ENCODE data around the gene ZNF732.
"Not testable (repeated sequence)": the region's sequence is repeated elsewhere in the genome, so short reads cannot be mapped to it uniquely, and the experiment has no call there.

The ZNF732 gene

DNA sequence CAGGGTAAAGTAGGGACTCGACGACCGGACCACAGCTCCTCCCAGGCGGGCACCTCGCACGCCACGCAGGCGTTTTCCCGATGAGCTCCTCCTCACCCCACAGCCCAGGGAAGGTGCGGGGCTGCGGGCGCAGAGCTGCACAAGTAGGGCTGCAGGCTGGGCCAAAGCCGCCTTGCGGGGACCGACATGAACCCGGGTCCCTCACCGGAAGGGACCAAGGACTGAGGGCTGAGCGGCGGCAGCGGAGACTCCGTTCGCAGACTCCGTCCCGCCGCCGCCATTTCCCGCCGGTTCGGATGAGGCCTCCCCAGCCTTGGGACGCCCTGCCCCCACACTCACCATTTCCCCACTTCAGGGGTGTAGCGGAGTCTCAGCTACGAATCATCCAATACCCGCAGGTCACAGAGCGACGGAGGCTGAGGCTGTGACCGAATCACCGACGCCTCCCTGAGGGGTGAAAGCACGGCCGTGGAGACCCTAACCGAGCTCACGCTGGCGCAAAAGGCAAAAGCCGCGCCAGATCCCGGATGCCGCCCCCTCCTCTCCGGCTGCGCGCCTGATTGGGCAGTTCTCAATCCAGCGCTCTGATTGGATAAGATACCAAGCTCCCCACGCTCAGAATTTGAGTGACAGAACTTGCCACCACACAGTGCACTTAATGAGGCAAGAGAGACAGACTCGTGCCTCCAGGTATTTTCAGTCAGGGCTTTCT lies at the start of gene ZNF732:
Gene ZNF732, minus strand, starts transcription at position 506 of the 712 bp plus-strand sequence. Its CDS starts 164 bp downstream, at position 342.
- no peak for DNase-seq

DNA sequence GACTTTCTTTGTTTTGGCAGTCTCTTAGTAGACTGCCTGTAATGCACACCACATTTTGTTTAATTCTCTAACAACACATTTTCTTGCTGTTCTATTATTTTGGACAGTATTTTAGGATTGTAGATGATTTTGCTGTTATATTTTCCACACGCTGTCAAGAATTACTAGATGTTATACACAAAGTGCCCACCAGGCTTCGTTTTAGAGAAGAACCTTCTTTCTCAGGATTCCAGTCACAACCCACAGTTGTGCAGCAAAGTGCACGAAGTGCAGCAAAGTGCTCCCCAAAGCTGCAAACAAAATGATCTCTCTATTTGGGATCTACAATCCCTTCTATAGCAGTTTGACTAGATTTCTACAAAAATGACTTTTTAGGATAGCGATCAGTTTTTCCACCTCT lies 34.7 kb upstream of the ZNF732 start:
- no peak for DNase-seq

DNA sequence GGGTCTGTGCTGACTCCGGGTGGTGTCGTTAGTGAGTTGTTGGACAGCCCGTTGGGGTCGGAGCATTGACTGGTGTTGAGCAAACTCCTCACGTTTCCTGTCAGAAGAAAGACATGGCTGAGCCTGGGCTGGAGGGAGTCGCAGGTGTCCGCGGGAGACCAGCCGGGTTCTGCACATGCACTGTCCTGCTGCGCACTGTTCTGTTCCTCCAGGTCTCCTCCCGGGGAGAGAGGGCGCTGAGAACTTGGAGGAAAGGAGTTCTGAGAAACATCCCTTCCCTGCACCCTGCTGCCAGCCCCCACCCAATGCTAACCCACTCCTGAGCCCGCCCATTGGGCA lies 33.5 kb upstream of the ZNF732 start:
- DNase-seq: no peak

DNA sequence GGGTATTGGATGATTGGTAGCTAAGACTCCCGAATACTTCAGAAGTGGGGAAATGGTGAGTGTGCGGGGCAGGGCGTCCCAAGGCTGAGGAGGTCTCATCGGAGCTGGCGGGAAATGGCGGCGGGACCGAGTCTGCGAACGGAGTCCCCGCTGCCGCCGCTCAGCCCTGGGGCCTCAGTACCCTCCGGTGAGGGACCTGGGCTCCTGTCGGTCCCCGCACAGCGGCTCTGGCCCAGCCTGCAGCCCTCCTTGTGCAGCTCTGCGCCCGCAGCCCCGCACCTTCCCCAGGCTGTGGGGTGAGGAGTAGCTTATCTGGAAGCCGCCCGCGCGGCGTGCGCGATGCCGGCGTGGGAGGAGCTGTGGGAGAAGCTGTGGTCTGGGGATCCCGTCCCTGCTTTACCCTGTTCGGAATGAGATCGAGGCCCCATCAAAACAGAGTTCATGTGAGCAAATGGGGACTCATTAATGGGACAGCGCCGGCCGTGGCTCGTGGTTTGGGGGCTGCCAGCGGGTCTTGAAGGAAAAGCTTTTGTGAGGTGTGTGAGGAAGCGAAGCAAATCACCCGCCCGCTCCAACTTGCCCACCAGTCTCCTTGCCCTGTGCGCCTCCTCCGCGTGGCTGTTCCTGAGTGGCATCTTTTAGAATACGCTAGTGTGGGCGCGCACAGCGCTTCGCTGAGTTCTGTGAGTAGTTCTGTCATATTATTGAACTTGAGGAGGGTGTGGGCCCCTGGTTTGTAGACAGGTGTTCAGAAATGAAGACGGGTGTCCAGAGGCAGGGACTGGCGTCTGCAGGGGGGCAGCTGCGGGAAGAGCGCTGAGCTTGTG lies 32.9 kb upstream of the ZNF732 start:
- peak; percentile 8 for DNase-seq

DNA sequence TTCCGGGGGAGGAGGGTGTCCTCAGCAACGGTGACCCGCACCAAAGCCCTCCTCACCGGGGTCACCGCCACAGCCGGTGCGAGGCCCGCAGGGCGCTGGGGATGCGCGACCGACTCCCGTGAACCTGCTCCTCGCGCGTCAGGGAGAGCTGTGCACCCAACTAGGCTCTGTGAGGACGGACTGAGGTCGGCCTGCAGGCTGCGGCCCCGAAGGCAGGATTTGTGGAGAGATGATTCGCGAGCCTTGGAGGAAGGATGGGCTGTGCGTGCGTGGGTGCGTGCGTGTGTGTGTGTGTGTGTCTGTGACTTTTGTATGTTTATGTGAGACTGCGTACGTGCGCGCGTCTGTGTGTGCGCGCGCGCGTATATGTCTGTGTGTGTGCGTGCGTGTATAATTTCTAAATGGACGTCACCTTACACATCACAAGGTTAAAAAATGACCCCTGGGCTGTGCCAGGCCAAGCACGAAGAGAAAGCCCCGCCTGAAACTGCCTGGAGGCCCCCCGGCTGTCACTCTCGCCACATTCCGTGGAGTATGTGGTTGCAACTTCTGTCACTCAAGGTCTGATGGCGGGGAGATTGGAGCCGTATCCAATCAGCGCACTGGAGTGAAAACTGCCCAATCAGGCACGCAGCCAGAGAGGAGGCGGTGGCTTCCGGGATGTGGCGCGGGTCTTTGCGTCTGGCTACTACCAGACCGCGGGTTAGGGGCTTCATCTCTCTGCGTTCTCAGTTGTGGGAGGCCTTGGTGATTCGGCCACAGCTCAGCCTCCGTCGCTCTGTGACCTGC lies 32.1 kb upstream of the ZNF732 start, which contains the start of gene ZNF141:
Gene ZNF141, plus strand, starts transcription at position 672 of the 789 bp plus-strand sequence. CDS start 170 bp downstream, outside the sequence.
- peak; percentile 95 for DNase-seq

DNA sequence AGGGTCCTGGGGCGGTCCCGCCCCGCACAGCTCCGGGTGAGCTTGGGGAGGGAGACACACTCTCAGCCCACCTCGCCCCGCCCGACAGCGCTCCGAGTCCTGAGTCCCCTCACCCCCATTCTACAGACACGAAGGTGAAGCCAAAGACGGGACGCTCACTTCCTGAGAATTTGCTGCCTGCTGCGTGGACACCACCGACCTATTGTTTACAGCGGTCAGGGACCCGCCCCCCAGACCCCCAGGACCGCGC lies 31.5 kb upstream of the ZNF732 start:
- DNase-seq: no peak

DNA sequence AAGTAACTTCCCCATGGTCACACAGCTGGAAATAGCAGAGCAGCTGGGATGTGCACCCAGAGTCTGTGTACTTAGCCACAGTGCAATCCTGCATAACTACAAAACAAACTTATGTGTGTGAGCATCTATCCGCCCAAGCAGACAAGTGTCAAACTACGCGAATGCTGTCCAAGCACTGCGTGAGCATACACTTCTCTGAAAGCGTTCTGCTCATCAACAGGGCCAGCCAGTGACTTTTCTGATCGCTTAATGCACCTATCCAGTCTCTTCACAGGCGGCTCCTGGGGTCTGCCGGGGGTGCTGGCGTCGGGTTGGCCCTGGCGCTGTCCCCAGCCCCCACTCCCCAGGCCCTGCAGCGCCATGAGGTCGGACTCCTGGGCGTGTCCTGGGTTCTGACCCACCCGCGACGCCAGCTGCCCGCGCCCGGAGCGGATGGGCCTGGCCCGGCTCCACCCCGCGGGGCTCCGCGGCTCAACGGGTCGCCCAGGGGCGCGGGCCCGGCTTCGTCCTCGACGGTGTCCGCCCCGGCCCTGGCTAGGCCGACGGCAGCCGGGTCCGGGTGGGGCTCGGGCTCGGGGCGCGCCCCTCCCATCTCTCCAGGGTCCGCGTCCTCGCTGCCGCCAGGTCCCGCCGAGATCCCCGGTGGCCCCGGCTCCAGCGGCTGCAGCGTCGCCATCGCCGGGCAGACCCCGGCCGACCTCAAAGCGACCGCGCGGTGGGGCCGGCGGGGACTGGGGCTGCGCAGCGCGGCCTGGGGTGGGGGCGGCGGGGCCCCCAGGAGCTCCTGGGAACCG lies 31.0 kb upstream of the ZNF732 start:
- no peak for DNase-seq

DNA sequence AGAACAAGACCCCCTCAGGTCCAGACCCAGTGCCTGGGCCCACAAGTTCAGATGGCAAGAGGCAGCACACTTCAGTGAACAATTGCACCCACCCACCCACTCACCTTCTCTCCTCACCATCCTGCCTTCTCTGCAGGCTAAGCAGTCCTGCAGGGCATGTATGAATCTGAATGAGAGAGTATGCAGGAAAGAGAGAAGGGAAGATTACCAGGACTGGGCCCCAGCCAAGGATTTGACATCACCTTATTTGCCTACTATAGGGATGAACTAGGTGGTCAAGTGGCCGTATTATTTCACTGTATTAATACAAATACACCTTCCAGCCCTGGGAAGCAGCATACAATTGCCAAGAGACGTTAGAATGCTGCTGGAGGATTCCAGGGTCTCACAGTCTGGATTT lies 30.2 kb upstream of the ZNF732 start:
- DNase-seq: no peak

DNA sequence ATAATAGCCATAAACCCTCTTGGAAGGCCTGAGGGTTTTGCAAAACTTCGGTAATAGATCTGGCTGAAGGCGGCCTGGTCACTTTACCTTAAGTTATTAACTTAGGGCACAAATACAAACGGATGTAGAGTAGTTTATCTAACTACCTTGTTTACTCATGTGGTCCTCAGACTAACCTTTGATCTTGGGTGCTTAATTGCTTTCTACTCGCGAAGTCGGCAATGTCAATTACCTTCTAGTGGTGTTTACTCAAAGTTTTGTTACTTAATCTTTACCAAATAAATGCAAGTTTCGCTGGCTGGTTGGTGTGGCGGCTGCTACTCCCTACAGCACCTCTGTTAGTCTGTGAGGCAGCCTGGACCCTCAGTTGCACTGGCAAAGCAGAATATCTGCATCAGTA lies 23.5 kb upstream of the ZNF732 start:
- no peak for DNase-seq

DNA sequence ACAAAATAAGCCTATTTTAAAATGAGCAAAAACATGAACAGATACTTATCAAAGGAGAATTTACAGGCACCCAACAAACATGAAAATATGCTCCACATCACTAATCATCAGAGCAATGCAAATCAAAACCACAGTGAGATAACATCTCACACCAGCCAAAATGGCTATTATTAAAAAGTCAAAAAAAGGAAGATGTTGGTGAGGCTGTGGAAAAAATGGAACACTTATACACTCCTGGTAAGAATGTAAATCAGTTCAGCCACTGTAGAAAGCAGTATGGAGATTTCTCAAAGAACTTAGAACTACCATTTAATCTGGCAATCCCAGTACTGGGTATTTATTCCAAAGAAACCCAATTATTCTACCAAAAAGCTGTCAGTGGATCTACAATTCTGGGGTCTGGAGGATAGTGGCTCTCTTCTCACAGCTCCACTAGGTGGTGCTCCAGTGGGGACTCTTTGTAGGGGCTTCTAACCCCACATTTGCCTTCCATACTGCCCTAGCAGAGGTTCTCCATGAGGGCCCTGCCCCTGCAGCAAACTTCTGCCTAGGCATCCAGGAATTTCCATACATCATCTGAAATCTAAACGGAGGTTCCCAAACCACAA lies 9.1 kb upstream of the ZNF732 start:
- no peak for DNase-seq

DNA sequence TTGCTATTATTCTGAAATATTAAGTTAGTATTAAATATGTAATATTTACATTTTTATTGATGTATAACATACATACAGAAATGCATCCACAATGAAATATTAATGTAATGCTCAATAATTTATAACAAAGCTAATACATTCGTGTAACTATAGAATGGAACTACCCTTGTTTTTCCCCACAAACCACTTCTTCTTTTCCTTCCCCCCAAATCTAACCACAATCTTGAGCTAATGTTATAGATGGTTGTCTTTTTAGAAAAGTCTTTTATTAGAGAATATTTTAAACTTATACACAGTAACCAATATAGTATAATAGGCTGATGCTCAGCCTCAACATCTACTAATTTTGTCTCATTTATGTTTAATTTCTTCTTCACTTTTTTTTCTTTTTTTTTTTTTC lies 4.5 kb upstream of the ZNF732 start:
- no peak for DNase-seq

DNA sequence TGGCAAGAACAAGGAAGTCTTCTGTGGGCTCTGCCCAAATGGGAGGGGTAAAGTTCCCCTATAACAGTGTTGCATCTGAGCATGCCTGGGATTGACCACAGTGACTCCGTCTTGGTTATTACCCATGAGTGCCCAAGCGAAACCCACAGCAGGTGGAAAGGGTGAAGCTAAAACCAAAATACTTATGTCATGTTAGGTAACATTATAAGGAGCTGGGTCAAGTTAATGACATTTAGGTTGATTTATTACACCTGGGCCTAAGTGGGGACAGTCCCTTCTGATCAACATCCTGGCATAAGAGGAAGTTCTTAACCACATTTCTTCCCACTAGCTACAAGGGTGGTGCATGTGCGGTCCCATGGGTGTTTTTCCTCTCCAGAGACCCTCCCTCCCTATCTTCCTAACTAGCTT lies 1.3 kb upstream of the ZNF732 start:
- DNase-seq: no peak

DNA sequence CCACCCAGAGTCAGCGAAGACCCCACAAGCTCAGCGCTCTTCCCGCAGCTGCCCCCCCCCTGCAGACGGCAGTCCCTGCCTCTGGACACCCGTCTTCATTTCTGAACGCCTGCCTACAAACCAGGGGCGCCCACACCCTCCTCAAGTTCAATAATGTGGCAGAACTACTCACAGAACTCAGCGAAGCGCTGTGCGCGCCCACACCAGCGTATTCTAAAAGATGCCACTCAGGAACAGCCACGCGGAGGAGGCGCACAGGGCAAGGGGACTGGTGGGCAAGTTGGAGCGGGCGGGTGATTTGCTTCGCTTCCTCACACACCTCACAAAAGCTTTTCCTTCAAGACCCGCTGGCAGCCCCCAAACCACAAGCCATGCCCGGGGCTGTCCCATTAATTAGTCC lies 758 bp downstream of the ZNF732 start:
- not testable (repeated sequence) for DNase-seq

DNA sequence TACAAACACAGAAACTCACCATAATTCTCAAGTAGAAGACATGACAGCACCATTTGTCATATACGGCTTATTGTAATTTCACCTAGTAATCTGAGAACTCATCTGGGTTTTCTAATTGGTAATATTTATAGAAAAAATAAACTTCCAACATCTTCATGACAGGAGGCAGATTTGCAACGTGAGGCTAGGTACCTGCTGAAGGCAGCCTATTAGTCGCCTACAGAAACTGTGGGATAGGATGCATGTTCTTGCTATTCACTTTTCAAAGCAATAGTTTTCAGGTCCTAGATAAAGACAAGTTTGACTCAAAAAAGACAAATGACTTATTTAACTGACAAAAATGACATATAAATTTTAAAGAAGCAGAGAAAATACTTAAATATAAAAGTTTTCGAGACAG lies 2.9 kb downstream of the ZNF732 start:
- no peak for DNase-seq

DNA sequence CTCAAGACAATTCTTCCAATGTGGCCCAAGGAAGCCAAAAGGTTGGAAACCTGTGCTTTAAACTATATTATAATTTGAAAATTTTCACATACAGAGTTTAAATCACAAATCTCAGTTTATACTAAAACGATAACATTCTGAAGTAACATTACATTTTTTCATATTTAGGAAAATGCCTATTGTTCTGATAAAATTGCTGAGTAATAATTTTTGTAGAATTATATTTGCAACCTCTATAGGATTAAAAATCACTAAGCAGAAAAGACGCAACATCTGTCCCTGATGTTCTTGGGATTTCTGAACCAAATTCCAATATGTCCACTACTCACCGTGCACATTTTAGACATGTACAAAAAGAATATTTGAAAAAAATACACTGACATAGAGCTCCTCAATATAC lies 10.5 kb downstream of the ZNF732 start:
- no peak for DNase-seq

DNA sequence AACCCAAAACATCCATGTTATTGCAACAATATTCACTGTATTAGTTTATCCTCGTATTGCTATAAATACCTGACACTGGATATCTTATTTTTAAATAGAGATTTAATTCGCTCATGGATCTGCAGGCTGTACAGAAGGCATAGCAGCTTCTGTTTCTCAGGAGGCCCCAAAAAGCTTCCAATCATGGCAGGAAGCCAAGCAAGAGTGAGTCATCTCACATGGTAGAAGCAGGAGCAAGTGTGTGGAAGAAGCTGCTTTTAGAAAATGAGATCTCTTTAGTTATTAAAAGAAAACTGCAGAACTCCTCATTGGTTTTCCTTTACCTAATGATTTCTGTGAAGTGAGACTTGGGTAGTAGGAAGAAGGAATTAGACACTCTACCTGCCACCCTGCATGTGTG lies 16.4 kb downstream of the ZNF732 start:
- DNase-seq: no peak

DNA sequence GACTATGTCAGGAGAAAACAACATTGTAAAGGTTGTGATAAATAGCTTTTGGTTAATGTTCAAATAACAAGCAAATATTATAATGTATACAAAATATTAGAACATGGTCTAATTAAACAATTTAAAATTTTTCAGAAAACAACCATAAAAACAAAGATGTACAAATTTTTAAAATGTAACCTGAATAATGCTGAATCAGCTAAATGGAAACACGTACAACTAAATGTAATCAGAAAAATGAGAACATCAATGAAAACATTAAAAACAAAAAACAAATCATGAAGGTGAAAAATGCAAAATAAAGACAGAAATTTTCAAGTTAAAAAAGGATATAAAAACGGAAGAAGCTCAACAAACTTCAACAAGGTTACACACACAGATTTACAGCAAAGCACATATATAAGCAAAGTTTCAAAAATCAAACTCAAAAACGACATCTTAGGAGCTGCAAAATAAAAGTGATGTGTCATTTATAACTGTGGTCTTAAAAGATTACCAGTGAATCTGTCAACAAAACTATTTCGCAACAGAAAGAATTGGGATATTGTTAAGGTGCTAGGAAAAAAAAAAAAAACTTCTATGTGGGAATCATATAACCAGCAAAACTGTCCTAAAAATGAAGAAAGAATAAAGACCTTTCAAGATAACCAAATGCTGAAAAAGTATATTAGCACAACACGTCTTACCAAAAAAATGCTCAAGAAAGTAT lies 31.8 kb downstream of the ZNF732 start:
- DNase-seq: no peak

DNA sequence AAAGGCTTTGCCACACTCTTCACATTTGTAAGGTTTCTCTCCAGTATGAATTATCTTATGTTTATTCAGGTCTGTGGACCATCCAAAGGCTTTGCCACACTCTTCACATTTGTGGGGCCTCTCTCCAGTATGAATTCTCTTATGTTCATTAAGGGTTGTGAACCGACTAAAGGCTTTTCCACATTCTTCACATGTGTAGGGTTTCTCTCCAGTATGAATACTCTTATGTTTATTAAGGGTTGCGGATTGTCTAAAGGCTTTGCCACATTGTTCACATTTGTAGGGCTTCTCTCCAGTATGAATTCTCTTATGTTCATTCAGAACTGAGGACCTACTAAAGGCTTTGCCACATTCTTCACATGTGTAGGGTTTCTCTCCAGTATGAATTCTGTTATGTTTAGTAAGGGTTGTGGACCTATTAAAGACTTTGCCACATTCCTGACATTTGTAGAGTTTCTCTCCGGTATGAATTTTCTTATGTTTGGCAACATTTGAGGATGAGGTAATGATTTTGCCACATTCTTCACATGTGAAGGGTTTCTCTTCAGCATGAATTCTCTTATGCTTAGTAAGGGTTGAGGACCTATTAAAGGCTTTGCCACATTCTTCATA lies 33.7 kb downstream of the ZNF732 start:
- DNase-seq: no peak

DNA sequence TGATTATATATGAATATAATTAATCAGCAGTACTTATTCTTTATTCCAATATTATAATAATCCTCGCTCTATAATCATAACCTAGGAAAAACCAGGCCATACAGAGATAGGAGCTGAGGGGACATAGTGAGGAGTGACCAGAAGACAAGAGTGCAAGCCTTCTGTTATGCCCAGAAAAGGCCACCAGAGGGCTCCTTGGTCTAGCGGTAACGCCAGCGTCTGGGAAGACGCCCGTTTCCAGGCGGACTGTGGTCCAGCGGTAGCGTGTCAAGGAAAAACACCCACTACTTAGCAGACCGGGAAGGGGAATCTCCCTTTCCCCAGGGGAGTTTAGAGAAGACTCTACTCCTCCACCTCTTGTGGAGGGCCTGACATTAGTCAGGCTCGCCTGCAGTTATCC lies 46.0 kb downstream of the ZNF732 start:
- DNase-seq: not testable (repeated sequence)

DNA sequence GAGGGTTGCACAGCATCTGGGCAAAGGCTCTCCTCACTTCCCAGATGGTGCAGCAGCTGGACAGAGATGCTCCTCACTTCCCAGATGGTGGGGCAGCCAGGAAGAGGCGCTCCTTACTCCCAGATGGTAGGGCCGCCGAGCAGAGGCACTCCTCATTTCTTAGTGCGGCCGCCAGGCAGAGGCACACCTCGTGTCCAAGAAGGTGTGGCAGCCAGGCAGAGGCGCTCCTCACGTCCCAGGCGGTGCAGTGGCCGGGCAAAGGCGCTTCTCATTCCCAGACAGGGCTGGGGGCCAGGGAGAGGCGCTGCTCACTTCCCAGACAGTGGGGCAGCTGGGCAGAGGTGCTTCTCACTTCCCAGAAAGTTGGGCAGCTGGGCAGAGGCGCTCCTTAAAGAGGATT lies 48.8 kb downstream of the ZNF732 start:
- DNase-seq: no peak

DNA sequence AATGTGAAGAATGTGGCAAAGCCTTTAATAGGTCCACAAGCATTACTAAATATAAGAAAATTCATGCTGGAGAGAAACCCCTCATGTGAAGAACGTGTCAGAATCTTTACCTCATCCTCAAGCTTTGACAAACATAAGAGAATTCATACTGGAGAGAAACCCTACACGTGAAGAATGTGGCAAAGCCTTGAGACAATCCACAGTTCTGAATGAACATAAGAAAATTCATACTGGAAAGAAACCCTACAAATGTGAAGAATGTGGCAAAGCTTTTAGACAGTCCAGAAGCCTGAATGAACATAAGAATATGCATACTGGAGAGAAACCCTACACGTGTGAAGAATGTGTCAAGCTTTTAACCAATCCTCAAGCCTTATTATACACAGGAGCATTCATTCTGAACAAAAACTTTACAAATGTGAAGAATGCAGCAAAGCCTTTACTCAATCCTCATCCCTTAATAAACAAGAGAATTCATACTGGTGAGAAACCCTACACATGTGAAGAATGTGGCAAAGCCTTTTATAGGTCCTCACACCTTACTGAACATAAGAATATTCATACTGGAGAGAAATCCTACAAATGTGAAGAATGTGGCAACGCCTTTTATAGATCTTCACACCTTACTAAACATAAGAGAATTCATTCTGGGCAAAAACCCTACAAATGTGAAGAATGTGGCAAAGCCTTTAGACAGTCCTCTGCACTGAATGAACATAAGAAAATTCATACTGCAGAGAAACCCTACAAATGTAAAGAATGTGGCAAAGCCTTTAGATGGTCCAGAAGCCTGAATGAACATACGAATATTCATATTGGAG lies 51.1 kb downstream of the ZNF732 start:
- no peak for DNase-seq

Measured in NCI-H226 (cell line).